ENCODE results near the gene B3GALT5.

GRCh38 chr21:39658066-39658465 lies 45.3 kb downstream of the B3GALT5 start:
- no peak for TF ChIP-seq CTCF (conservative IDR thresholded peaks at IDR 0.05)
- TF ChIP-seq EZH2 (IDR thresholded peaks at IDR 0.05; ENCODE audit: low read depth) = no peak

Data from PC-9 (cell line).